ENCODE data around the gene OST4.

Gene OST4

DNA sequence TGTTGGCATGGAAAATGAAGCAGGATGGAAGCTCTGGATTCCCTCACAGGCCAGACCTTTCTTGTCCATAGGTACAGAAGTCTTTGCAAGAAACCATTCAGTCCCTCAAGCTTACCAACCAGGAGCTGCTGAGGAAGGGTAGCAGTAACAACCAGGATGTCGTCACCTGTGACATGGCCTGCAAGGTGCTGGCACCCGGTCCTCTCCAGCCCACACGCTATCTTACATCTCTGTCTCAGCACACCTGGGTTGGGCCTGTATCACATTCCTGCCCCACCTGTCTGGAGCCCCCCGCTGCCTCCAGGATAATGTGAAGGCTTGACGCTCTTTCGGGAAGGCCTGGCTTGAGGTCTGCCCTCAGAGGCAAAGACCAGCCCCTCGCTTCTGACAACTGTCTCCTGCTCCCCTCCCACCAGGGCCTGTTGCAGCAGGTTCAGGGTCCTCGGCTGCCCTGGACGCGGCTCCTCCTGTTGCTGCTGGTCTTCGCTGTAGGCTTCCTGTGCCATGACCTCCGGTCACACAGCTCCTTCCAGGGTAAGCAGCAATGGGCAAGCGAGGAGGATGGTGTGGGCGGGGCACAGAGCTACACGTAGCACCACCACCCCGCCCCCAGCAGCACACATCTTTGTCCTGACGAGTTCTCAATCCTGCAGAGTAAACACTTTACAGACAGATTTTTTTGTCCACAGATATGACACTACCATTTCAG is 32.7 kb downstream of the OST4 start:
- TF ChIP-seq SUZ12 (IDR thresholded peaks at IDR 0.05; ENCODE audit: extremely low read depth, insufficient read depth, insufficient read length) (no peak), YY1 (IDR thresholded peaks at IDR 0.05; ENCODE audit: insufficient read depth, insufficient read length) (no peak), ZNF274 (IDR thresholded peaks at IDR 0.05; ENCODE audit: low read depth, low read length) (no peak)
- no peak for DNase-seq (ENCODE audit: low read depth, low spot score)
- Histone ChIP-seq H3K36me3 (ENCODE audit: insufficient read depth, insufficient read length, low read length) (peaks cover 90% of the 10 kb centered on the region), H3K9ac (ENCODE audit: insufficient read length, low read depth) (no peak overlapping the region), H3K9me3 (ENCODE audit: insufficient read depth, low read length) (no peaks in the 10 kb centered on the region), H3K4me3 (ENCODE audit: insufficient read length, low read depth) (no peak overlapping the region), H3K27me3 (ENCODE audit: insufficient read depth, insufficient read length) (no peaks in the 10 kb centered on the region), H3K4me1 (ENCODE audit: insufficient read depth, insufficient read length) (no peaks in the 10 kb centered on the region)

DNA sequence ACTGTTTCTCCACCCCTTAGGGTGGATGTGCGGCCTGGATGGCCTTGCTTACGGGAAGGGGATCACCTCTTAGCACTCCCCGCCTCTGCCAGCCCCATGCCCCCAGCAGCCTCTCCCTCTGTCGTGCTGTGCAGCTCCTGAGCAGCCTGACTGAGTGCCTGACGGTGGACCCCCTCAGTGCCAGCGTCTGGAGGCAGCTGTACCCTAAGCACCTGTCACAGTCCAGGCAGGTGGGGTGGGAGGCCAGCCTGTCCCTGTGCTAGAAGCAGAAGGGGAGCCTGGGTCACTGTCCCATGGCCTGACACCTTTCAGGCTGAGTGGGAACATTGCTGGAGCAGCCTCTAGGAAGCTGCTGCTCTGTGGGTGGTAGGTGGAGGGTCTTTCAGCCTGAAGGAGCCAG is 33.4 kb downstream of the OST4 start:
- no peaks in the 10 kb centered on the region for H3K27me3 ChIP-seq (ENCODE audit: insufficient read depth, insufficient read length)
- H3K9me3 ChIP-seq (ENCODE audit: insufficient read depth, low read length) = no peaks in the 10 kb centered on the region
- H3K4me3 ChIP-seq (ENCODE audit: insufficient read length, low read depth) = no peak overlapping the region
- H3K36me3 ChIP-seq (ENCODE audit: insufficient read depth, insufficient read length, low read length) = peaks cover 87% of the 10 kb centered on the region
- no peak overlapping the region for H3K9ac ChIP-seq (ENCODE audit: insufficient read length, low read depth)
- no peak for DNase-seq (ENCODE audit: low read depth, low spot score)
- TF ChIP-seq SUZ12 (IDR thresholded peaks at IDR 0.05; ENCODE audit: extremely low read depth, insufficient read depth, insufficient read length) = no peak
- TF ChIP-seq YY1 (IDR thresholded peaks at IDR 0.05; ENCODE audit: insufficient read depth, insufficient read length) = no peak
- no peak for TF ChIP-seq ZNF274 (IDR thresholded peaks at IDR 0.05; ENCODE audit: low read depth, low read length)
- H3K4me1 ChIP-seq (ENCODE audit: insufficient read depth, insufficient read length) = no peaks in the 10 kb centered on the region

DNA sequence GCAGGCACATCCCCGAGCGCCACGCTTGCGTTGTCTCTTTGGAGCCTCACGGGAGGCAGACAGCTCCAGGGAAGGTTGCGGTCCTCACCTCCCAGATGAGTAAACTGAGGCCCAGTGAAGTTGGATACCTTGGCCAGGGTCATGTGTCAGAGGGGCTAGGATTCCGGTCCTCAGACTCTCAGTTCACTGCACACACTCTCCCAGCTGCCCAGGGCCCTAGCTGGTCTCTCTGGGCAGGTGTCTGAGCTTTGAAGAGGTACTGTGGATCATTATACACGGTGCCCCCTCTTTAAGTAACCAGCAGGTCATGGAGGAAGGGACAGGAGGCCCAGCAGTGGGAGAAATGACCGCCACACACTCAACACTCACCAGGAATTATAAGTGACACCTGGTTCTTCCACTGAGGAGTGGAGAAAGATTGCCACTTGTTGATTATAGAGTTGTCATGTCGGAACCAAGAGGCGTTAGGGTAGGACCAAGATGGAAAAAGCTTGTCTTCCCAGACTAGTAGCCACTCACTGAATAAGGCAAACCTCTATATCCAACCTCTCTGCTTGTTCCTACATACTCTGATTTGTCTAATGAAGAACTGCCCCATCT is 38.1 kb downstream of the OST4 start:
- Histone ChIP-seq H3K9me3 (ENCODE audit: insufficient read depth, low read length) (no peaks in the 10 kb centered on the region), H3K36me3 (ENCODE audit: insufficient read depth, insufficient read length, low read length) (peaks cover 70% of the 10 kb centered on the region), H3K9ac (ENCODE audit: insufficient read length, low read depth) (peak overlapping the region; percentile 97), H3K4me3 (ENCODE audit: insufficient read length, low read depth) (peak overlapping the region; percentile 95), H3K4me1 (ENCODE audit: insufficient read depth, insufficient read length) (no peaks in the 10 kb centered on the region), H3K27me3 (ENCODE audit: insufficient read depth, insufficient read length) (no peaks in the 10 kb centered on the region)
- DNase-seq (ENCODE audit: low read depth, low spot score) = no peak
- no peak for TF ChIP-seq SUZ12 (IDR thresholded peaks at IDR 0.05; ENCODE audit: extremely low read depth, insufficient read depth, insufficient read length)
- no peak for TF ChIP-seq ZNF274 (IDR thresholded peaks at IDR 0.05; ENCODE audit: low read depth, low read length)
- TF ChIP-seq YY1 (IDR thresholded peaks at IDR 0.05; ENCODE audit: insufficient read depth, insufficient read length) = no peak

DNA sequence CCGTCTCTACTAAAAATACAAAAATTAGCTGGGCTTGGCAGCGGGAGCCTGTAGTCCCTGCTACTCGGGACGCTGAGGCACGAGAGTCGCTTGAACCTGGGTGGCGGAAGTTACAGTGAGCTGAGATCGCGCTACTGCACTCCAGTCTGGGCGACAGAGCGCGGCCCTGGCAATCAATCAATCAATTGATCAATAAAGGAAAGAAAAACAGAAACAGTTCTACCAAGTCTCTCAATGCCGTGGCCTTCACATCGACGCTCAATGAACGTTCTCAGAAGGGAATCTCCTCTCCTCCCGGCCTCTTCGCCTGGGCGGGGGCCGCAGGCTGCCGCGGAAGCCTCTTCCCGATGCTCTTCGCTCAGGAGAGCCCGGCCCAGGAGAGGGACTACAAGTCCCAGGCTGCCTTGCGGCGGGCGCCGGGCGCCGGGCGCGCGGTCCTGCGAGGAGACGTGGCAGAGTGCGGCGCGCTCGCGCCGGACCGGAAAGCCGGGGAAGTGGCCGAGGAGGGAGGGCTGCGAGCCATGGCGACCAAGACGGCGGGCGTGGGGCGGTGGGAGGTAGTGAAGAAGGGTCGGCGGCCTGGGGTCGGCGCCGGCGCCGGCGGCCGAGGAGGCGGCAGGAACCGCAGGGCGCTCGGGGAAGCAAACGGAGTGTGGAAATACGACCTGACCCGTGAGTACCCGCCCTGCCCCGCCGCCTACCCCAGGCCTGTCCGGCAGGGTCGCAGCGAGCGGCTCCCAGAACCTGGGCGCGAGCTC is 38.8 kb downstream of the OST4 start, which contains the start of gene TMEM214:
Gene TMEM214 (plus strand): TSS at position 471 of the 758 bp plus-strand sequence. CDS start 51 bp downstream, at position 522.
- no peaks in the 10 kb centered on the region for H3K9me3 ChIP-seq (ENCODE audit: insufficient read depth, low read length)
- peak within 1 kb of the TSS; percentile 95 for H3K4me3 ChIP-seq (ENCODE audit: insufficient read length, low read depth)
- H3K4me1 ChIP-seq (ENCODE audit: insufficient read depth, insufficient read length) = no peaks in the 10 kb centered on the region
- peak; percentile 77 for DNase-seq (ENCODE audit: low read depth, low spot score)
- H3K36me3 ChIP-seq (ENCODE audit: insufficient read depth, insufficient read length, low read length) = peaks cover 63% of the 10 kb centered on the region
- TF ChIP-seq ZNF274 (IDR thresholded peaks at IDR 0.05; ENCODE audit: low read depth, low read length) (no peak), YY1 (IDR thresholded peaks at IDR 0.05; ENCODE audit: insufficient read depth, insufficient read length) (peak; percentile 22)
- H3K9ac ChIP-seq (ENCODE audit: insufficient read length, low read depth) = peak within 1 kb of the TSS; percentile 97
- no peaks in the 10 kb centered on the region for H3K27me3 ChIP-seq (ENCODE audit: insufficient read depth, insufficient read length)

DNA sequence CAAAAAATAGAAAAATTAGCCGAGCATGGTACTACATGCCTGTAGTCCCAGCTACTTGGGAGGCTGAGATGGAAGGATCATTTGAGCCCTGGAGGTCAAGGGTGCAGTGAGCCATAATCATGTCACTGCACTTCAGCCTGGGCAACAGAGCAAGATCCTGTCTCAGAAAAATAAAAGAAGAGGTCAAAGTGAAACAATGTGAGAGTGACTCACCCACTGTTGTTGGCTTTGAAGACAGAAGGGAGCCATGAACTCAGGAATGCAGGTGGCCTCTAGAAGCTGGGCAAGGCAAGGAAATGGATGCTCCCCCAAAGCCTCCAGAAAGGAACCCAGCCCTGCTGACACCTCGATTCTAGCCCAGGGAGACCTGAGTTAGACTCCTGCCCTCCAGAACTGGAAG is 42.4 kb downstream of the OST4 start:
- DNase-seq (ENCODE audit: low read depth, low spot score) = no peak
- Histone ChIP-seq H3K4me1 (ENCODE audit: insufficient read depth, insufficient read length) (peaks cover 4% of the 10 kb centered on the region), H3K9ac (ENCODE audit: insufficient read length, low read depth) (no peak overlapping the region), H3K27me3 (ENCODE audit: insufficient read depth, insufficient read length) (no peaks in the 10 kb centered on the region), H3K36me3 (ENCODE audit: insufficient read depth, insufficient read length, low read length) (peaks cover 51% of the 10 kb centered on the region), H3K4me3 (ENCODE audit: insufficient read length, low read depth) (no peak overlapping the region), H3K9me3 (ENCODE audit: insufficient read depth, low read length) (no peaks in the 10 kb centered on the region)
- TF ChIP-seq YY1 (IDR thresholded peaks at IDR 0.05; ENCODE audit: insufficient read depth, insufficient read length) (no peak), ZNF274 (IDR thresholded peaks at IDR 0.05; ENCODE audit: low read depth, low read length) (no peak), SUZ12 (IDR thresholded peaks at IDR 0.05; ENCODE audit: extremely low read depth, insufficient read depth, insufficient read length) (no peak)

DNA sequence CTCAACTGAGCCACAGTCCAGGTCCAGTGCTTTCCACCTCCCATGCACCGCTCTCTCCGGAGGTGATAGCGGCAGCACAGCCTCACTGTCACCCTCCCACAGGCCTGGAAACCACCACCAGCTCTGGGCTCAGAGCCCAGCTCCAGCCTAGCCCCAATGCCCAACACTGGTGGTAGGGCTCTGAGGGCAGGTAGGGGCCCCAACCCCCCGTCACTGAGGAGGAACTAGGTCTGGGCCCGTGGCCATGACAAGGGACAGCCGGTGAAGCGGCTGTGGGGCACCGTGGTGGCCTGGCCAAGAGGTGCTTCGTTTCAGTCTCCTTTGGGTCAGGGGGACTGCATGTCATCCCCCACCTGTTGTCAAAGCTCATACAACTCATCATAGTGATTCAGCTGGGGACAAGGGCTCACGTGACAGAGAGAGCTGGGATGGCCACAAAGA is 44.2 kb downstream of the OST4 start:
- H3K27me3 ChIP-seq (ENCODE audit: insufficient read depth, insufficient read length) = no peaks in the 10 kb centered on the region
- H3K4me1 ChIP-seq (ENCODE audit: insufficient read depth, insufficient read length) = peaks cover 4% of the 10 kb centered on the region
- H3K9ac ChIP-seq (ENCODE audit: insufficient read length, low read depth) = no peak overlapping the region
- no peaks in the 10 kb centered on the region for H3K9me3 ChIP-seq (ENCODE audit: insufficient read depth, low read length)
- peaks cover 61% of the 10 kb centered on the region for H3K36me3 ChIP-seq (ENCODE audit: insufficient read depth, insufficient read length, low read length)
- DNase-seq (ENCODE audit: low read depth, low spot score) = no peak
- no peak for TF ChIP-seq SUZ12 (IDR thresholded peaks at IDR 0.05; ENCODE audit: extremely low read depth, insufficient read depth, insufficient read length)
- no peak for TF ChIP-seq YY1 (IDR thresholded peaks at IDR 0.05; ENCODE audit: insufficient read depth, insufficient read length)
- TF ChIP-seq ZNF274 (IDR thresholded peaks at IDR 0.05; ENCODE audit: low read depth, low read length) = no peak
- no peak overlapping the region for H3K4me3 ChIP-seq (ENCODE audit: insufficient read length, low read depth)
